IMR-90 (cell line): ENCODE measurements around the gene VPS33B. TPM values are rescaled to one million over a fixed set of nuclear protein-coding genes. Genes with fewer than 3 reads are reported as not detected.

Experiments used
- ATAC-seq: fragments of 200-7000 bp; cut with Tn5 transposase; 2 replicates; pipeline ENCODE4 v1.9.1; 2020; ENCODE audit warnings: low read depth, mild to moderate bottlenecking, moderate library complexity
- BruUV-seq: library from RNA; stranded (reverse); fragments of 400-500 nt; replicated peaks from 2 replicates; lab custom pipeline; 2021; lab: Mats Ljungman, UMichigan
- CTCF ChIA-PET: fragments of 300-600 bp; formaldehyde crosslinking; extraction: SDS; loops from one replicate; lab custom pipeline; 2021; ENCODE audit warnings: antibody characterized with exemption; lab: Yijun Ruan, JAX
- POLR2A ChIA-PET: fragments of 300-600 bp; sonication (Branson Sonifier 250); formaldehyde crosslinking; loops from one replicate; lab custom pipeline; 2022; ENCODE audit warnings: antibody characterized with exemption; ENCODE audit not compliant: unreplicated experiment; lab: Charles Lee
- DNase-seq: peaks from one replicate; pipeline ENCODE4 v3.0.0; 2013
- H2AFZ ChIP-seq: replicated peaks from 2 replicates; pipeline ENCODE3; 2013; ENCODE audit warnings: low read length, mild to moderate bottlenecking; ENCODE audit not compliant: poor library complexity
- H2AK5ac ChIP-seq: 2 replicates; pipeline ENCODE4 v1.6.1; 2013; ENCODE audit warnings: low read depth, low read length, inconsistent platforms
- H2AK9ac ChIP-seq: replicated peaks from 2 replicates; pipeline ENCODE3; 2013; ENCODE audit warnings: mild to moderate bottlenecking, low read depth, low read length, moderate library complexity; ENCODE audit not compliant: poor library complexity
- H2BK120ac ChIP-seq: 2 replicates; pipeline ENCODE4 v1.6.1; 2013; ENCODE audit warnings: low read depth, low read length, inconsistent platforms
- H2BK15ac ChIP-seq: 3 replicates; pipeline ENCODE4 v1.6.1; 2013; ENCODE audit warnings: low read depth, low read length, inconsistent platforms
- H2BK20ac ChIP-seq: 2 replicates; pipeline ENCODE4 v1.6.1; 2013; ENCODE audit warnings: low read depth, mild to moderate bottlenecking, inconsistent platforms, low read length, moderate library complexity
- H2BK5ac ChIP-seq: 2 replicates; pipeline ENCODE4 v1.6.1; 2013; ENCODE audit warnings: mild to moderate bottlenecking, low read depth, low read length, inconsistent platforms; ENCODE audit not compliant: poor library complexity, severe bottlenecking
- H3K14ac ChIP-seq: replicated peaks from 2 replicates; pipeline ENCODE4 v1.6.1; 2013; ENCODE audit warnings: low read depth, low read length, inconsistent platforms
- H3K18ac ChIP-seq: 2 replicates; pipeline ENCODE4 v1.6.1; 2013; ENCODE audit warnings: low read depth, low read length, control low read depth
- H3K23ac ChIP-seq: 2 replicates; pipeline ENCODE4 v1.6.1; 2013; ENCODE audit warnings: low read depth, low read length, inconsistent platforms
- H3K27ac ChIP-seq: 2 replicates; pipeline ENCODE4 v1.5.1; 2013; ENCODE audit warnings: mild to moderate bottlenecking, control low read depth, low read length; ENCODE audit not compliant: insufficient read depth
- H3K27me3 ChIP-seq: 2 replicates; pipeline ENCODE4 v1.6.1; 2013; ENCODE audit warnings: low read length; ENCODE audit not compliant: control insufficient read depth, insufficient read depth
- H3K36me3 ChIP-seq: 2 replicates; pipeline ENCODE4 v1.6.1; 2013; ENCODE audit warnings: low read length, mixed read lengths; ENCODE audit not compliant: control insufficient read depth, insufficient read depth
- H3K4ac ChIP-seq: 2 replicates; pipeline ENCODE4 v1.6.1; 2013; ENCODE audit warnings: low read depth, low read length, inconsistent platforms
- H3K4me1 ChIP-seq: 2 replicates; pipeline ENCODE4 v1.6.1; 2013; ENCODE audit warnings: low read length, mixed read lengths; ENCODE audit not compliant: control insufficient read depth, insufficient read depth
- H3K4me2 ChIP-seq: 2 replicates; pipeline ENCODE4 v1.6.1; 2013; ENCODE audit warnings: low read depth, mild to moderate bottlenecking, control low read depth, low read length, moderate library complexity
- H3K4me3 ChIP-seq: 2 replicates; pipeline ENCODE4 v1.5.1; 2013; ENCODE audit warnings: low read depth, mild to moderate bottlenecking, control low read depth, low read length, moderate library complexity; ENCODE audit not compliant: insufficient read depth
- H3K56ac ChIP-seq: 2 replicates; pipeline ENCODE4 v1.6.1; 2013; ENCODE audit warnings: low read length, inconsistent platforms; ENCODE audit not compliant: insufficient read depth; ENCODE audit errors: extremely low read depth
- H3K79me1 ChIP-seq, 2 experiments: 2 replicates each; pipeline ENCODE4 v1.6.1; 2013; ENCODE audit warnings: low read length in 2 of 2, inconsistent platforms in 1 of 2, low read depth in 1 of 2
- H3K9ac ChIP-seq: 2 replicates; pipeline ENCODE4 v1.6.1; 2013; ENCODE audit warnings: low read depth, low read length, control low read depth
- H3K9me1 ChIP-seq: 2 replicates; pipeline ENCODE4 v1.6.1; 2013; ENCODE audit warnings: low read length, inconsistent platforms; ENCODE audit not compliant: insufficient read depth
- H3K9me3 ChIP-seq: 2 replicates; pipeline ENCODE4 v1.6.1; 2013; ENCODE audit warnings: low read length; ENCODE audit not compliant: control insufficient read depth, insufficient read depth
- H4K20me1 ChIP-seq: 2 replicates; pipeline ENCODE4 v1.6.1; 2013; ENCODE audit warnings: low read length, inconsistent platforms; ENCODE audit not compliant: insufficient read depth
- H4K5ac ChIP-seq: 2 replicates; pipeline ENCODE4 v1.6.1; 2013; ENCODE audit warnings: mild to moderate bottlenecking, low read depth, low read length, control low read depth
- H4K8ac ChIP-seq, 2 experiments: 2 replicates each; pipeline ENCODE4 v1.6.1; 2013; ENCODE audit warnings: low read depth in 2 of 2, low read length in 2 of 2, control low read depth in 1 of 2, inconsistent platforms in 1 of 2
- H4K91ac ChIP-seq: 2 replicates; pipeline ENCODE4 v1.6.1; 2013; ENCODE audit warnings: low read depth, low read length, inconsistent platforms; ENCODE audit not compliant: insufficient read depth
- BHLHE40 ChIP-seq: fragments of 150-350 bp; IDR thresholded peaks from 2 replicates; pipeline ENCODE4 v1.6.1; 2016; ENCODE audit warnings: mild to moderate bottlenecking, low read depth, low read length
- CEBPB ChIP-seq: IDR thresholded peaks from 2 replicates; pipeline ENCODE4 v1.6.1; 2012; ENCODE audit warnings: low read depth, low read length, improper control_type of control experiment
- CHD1 ChIP-seq: IDR thresholded peaks from 2 replicates; pipeline ENCODE4 v1.6.1; 2012; ENCODE audit warnings: low read depth, low read length, improper control_type of control experiment
- FOS ChIP-seq: fragments of 150-350 bp; IDR thresholded peaks from 2 replicates; pipeline ENCODE4 v1.6.1; 2016; ENCODE audit warnings: low read depth, low read length
- MAFK ChIP-seq: IDR thresholded peaks from 2 replicates; pipeline ENCODE4 v1.6.1; 2012; ENCODE audit warnings: low read depth, low read length, improper control_type of control experiment
- MAZ ChIP-seq: IDR thresholded peaks from 2 replicates; pipeline ENCODE4 v1.6.1; 2012; ENCODE audit warnings: low read depth, mild to moderate bottlenecking, low read length, improper control_type of control experiment, moderate library complexity, borderline replicate concordance
- MXI1 ChIP-seq: IDR thresholded peaks from 2 replicates; pipeline ENCODE4 v1.6.1; 2012; ENCODE audit warnings: low read depth, mild to moderate bottlenecking, low read length, moderate library complexity, borderline replicate concordance
- NFE2L2 ChIP-seq: fragments of 150-350 bp; IDR thresholded peaks from 2 replicates; pipeline ENCODE4 v1.6.1; 2016; ENCODE audit warnings: low read depth, mild to moderate bottlenecking, low read length
- POLR2A ChIP-seq: IDR thresholded peaks from 2 replicates; pipeline ENCODE4 v1.6.1; 2012; ENCODE audit warnings: mild to moderate bottlenecking, low read depth, low read length
- RAD21 ChIP-seq: IDR thresholded peaks from 2 replicates; pipeline ENCODE4 v1.6.1; 2012; ENCODE audit warnings: low read length, improper control_type of control experiment
- RCOR1 ChIP-seq: IDR thresholded peaks from 2 replicates; pipeline ENCODE4 v1.6.1; 2012; ENCODE audit warnings: mild to moderate bottlenecking, low read length, improper control_type of control experiment; ENCODE audit not compliant: insufficient replicate concordance
- RFX5 ChIP-seq: IDR thresholded peaks from 2 replicates; pipeline ENCODE4 v1.8.0; 2012; ENCODE audit warnings: low read depth, mild to moderate bottlenecking, low read length, moderate library complexity
- SMC3 ChIP-seq: fragments of 150-350 bp; IDR thresholded peaks from 2 replicates; pipeline ENCODE4 v1.6.1; 2016; ENCODE audit warnings: low read depth, mild to moderate bottlenecking, antibody characterized with exemption, low read length, moderate library complexity
- WGBS, 2 experiments: methylation state at CpG; one replicate each; pipeline versions ENCODE4 v1.1.5 to v1.1.7; 2013; ENCODE audit warnings: missing lambda C conversion rate in 2 of 2; ENCODE audit not compliant: insufficient read length in 1 of 2; ENCODE audit errors: extremely low coverage in 2 of 2; 5-methylcytosine and 5-hydroxymethylcytosine counted together
- dilution Hi-C: fragments of 300-500 bp; cut with HindIII; formaldehyde crosslinking; loops from one replicate; pipeline ENCODE4 v1.14.3; 2018; ENCODE audit warnings: low sequenced_read_pairs; ENCODE audit not compliant: unreplicated experiment
- in situ Hi-C: fragments of 300-500 bp; cut with MboI; formaldehyde crosslinking; loops from 3 replicates; pipeline ENCODE4 v1.14.3; 2019; ENCODE audit warnings: low sequenced_read_pairs, inconsistent platforms, mixed read lengths
- intact Hi-C: fragments of 100-400 bp; cut with micrococcal nuclease; formaldehyde crosslinking; loops from 2 replicates; pipeline ENCODE4 v1.10.0; 2022
- polyA plus RNA-seq, 3 experiments: library from polyadenylated mRNA; depleted of rRNA; stranded (reverse); fragments of >200 nt; gene quantifications; 2 replicates each; pipeline ENCODE4 v1.2.3, GENCODE V29; 2012; ENCODE audit warnings: low replicate concordance in 1 of 3
- total RNA-seq: library from RNA; depleted of rRNA; stranded (reverse); fragments of >200 nt; gene quantifications from 2 replicates; pipeline ENCODE4 v1.2.3, GENCODE V29; 2012
- TF ChIP-seq, protein P1 (sequence below): fragments of 150-350 bp; IDR thresholded peaks from 2 replicates; pipeline ENCODE4 v1.6.1; 2016; ENCODE audit warnings: low read depth, mild to moderate bottlenecking, low read length, moderate library complexity, borderline replicate concordance
- TF ChIP-seq, protein P2 (sequence below): conservative IDR thresholded peaks from 2 replicates; pipeline ENCODE4 v1.5.1; 2012; ENCODE audit warnings: mild to moderate bottlenecking, low read depth, low read length, improper control_type of control experiment
- TF ChIP-seq, protein P3 (sequence below): fragments of 150-350 bp; IDR thresholded peaks from 2 replicates; pipeline ENCODE4 v1.6.1; 2017; ENCODE audit warnings: mild to moderate bottlenecking, antibody characterized with exemption, low read length, low read depth

Gene VPS33B
- total and polyA plus RNA-seq, 2 of the 4 experiments (the other 2 are of a cell fraction) = 9.0 to 11.3 TPM

DNA sequence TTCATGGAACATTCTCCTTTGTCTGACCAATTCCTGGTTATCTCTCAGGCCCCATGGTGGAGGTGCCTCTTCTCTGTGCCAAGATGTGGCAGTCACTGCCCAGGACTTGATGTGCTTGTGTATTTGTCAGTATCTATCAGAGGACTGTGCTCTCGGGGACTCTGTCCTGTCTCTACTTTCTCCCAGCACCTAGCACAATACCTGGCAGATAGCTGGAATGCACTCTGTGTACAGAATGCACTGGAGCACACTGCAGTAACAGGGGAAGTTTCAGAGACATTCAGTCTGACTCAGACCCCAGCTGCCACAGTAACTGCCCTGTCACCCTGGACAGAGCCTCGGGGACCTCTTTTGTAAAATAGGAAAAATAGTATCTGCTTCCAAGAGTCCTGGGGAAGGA lies 43.1 kb upstream of the VPS33B start:
- DNase-seq = no peak
- no peak overlapping the region for H2BK20ac ChIP-seq
- H3K56ac ChIP-seq = no peak overlapping the region
- no peak overlapping the region for H3K14ac ChIP-seq
- in situ Hi-C loops (no loop called here), intact Hi-C loops (no loop called here), dilution Hi-C loops (loop anchor here (25.0 kb wide), 1 partner anchor 197 kb away; no protein-coding TSS in a partner anchor)
- H3K23ac ChIP-seq = no peak overlapping the region
- TF ChIP-seq, protein P1, sequence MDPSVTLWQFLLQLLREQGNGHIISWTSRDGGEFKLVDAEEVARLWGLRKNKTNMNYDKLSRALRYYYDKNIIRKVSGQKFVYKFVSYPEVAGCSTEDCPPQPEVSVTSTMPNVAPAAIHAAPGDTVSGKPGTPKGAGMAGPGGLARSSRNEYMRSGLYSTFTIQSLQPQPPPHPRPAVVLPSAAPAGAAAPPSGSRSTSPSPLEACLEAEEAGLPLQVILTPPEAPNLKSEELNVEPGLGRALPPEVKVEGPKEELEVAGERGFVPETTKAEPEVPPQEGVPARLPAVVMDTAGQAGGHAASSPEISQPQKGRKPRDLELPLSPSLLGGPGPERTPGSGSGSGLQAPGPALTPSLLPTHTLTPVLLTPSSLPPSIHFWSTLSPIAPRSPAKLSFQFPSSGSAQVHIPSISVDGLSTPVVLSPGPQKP = no peak
- TF ChIP-seq, protein P2, sequence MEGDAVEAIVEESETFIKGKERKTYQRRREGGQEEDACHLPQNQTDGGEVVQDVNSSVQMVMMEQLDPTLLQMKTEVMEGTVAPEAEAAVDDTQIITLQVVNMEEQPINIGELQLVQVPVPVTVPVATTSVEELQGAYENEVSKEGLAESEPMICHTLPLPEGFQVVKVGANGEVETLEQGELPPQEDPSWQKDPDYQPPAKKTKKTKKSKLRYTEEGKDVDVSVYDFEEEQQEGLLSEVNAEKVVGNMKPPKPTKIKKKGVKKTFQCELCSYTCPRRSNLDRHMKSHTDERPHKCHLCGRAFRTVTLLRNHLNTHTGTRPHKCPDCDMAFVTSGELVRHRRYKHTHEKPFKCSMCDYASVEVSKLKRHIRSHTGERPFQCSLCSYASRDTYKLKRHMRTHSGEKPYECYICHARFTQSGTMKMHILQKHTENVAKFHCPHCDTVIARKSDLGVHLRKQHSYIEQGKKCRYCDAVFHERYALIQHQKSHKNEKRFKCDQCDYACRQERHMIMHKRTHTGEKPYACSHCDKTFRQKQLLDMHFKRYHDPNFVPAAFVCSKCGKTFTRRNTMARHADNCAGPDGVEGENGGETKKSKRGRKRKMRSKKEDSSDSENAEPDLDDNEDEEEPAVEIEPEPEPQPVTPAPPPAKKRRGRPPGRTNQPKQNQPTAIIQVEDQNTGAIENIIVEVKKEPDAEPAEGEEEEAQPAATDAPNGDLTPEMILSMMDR = no peak
- no peak for TF ChIP-seq CHD1
- TF ChIP-seq BHLHE40 = no peak
- no peak for TF ChIP-seq NFE2L2
- no peak for TF ChIP-seq MAZ
- TF ChIP-seq RCOR1 = no peak
- no peak for TF ChIP-seq MXI1
- TF ChIP-seq CEBPB = no peak
- no peak for TF ChIP-seq RAD21
- TF ChIP-seq FOS = no peak
- TF ChIP-seq MAFK = no peak
- TF ChIP-seq POLR2A = no peak
- TF ChIP-seq RFX5 = no peak
- TF ChIP-seq SMC3 = no peak
- TF ChIP-seq, protein P3, sequence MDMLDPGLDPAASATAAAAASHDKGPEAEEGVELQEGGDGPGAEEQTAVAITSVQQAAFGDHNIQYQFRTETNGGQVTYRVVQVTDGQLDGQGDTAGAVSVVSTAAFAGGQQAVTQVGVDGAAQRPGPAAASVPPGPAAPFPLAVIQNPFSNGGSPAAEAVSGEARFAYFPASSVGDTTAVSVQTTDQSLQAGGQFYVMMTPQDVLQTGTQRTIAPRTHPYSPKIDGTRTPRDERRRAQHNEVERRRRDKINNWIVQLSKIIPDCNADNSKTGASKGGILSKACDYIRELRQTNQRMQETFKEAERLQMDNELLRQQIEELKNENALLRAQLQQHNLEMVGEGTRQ = no peak
- H2AK5ac ChIP-seq = no peak overlapping the region
- H3K36me3 ChIP-seq = no peaks in the 10 kb centered on the region
- H3K27me3 ChIP-seq = no peaks in the 10 kb centered on the region; the same call in 1 of the 2 replicates
- H3K9ac ChIP-seq = no peak overlapping the region
- H2AFZ ChIP-seq = no peak overlapping the region
- no peak overlapping the region for H3K18ac ChIP-seq
- H3K9me3 ChIP-seq = no peaks in the 10 kb centered on the region
- no peak overlapping the region for H4K5ac ChIP-seq
- H2AK9ac ChIP-seq = no peak overlapping the region
- no peak overlapping the region for H3K4ac ChIP-seq
- ChIA-PET CTCF (interaction anchor here (0.6 kb wide), 1 partner anchor 206 kb away, joined by 4 read pairs; no protein-coding TSS in a partner anchor), POLR2A (no interaction called here)
- no peak overlapping the region for H2BK15ac ChIP-seq
- ATAC-seq = no peak
- H2BK5ac ChIP-seq = no peak overlapping the region
- H3K9me1 ChIP-seq = no peaks in the 10 kb centered on the region
- no peaks in the 10 kb centered on the region for H3K79me1 ChIP-seq
- H3K4me2 ChIP-seq = no peak overlapping the region
- no peak overlapping the region for H4K91ac ChIP-seq
- no peaks in the 10 kb centered on the region for H4K20me1 ChIP-seq
- no TSS peak for BruUV-seq
- H3K4me3 ChIP-seq = no peak overlapping the region
- no peak overlapping the region for H2BK120ac ChIP-seq
- H3K27ac ChIP-seq = no peak overlapping the region
- WGBS, 2 experiments = no CpG with 5 or more reads among the region's 2 CpGs
- no peaks in the 10 kb centered on the region for H3K4me1 ChIP-seq
- H4K8ac ChIP-seq = no peak overlapping the region
